HepG2 (cell line): ENCODE measurements around the gene POLA1. TPM values are rescaled to one million over a fixed set of nuclear protein-coding genes. Genes with fewer than 3 reads are reported as not detected.

Experiments
- ATAC-seq: fragments of 200-7000 bp; cut with Tn5 transposase; 3 replicates; pipeline ENCODE4 v1.9.1; 2020; ENCODE audit warnings: mild to moderate bottlenecking, moderate library complexity
- BruUV-seq: library from RNA; stranded (reverse); fragments of 400-500 nt; replicated peaks from 2 replicates; lab custom pipeline; 2021; lab: Mats Ljungman, UMichigan
- CTCF ChIA-PET: fragments of 300-600 bp; formaldehyde crosslinking; extraction: SDS; loops from one replicate; lab custom pipeline; 2021; ENCODE audit warnings: low total read pairs, inconsistent platforms, low intra/inter-chr PET ratio; lab: Yijun Ruan, JAX
- POLR2A ChIA-PET: fragments of 350-600 bp; sonication (Branson Sonifier 250); formaldehyde crosslinking; loops from one replicate; lab custom pipeline; 2020; ENCODE audit warnings: antibody characterized with exemption, inconsistent platforms; lab: Yijun Ruan, JAX
- DNase-seq: peaks from one replicate; pipeline ENCODE4 v3.0.0-alpha.2; 2015; ENCODE audit warnings: low spot score
- FAIRE-seq: peaks from 3 replicates; lab custom pipeline; 2011; peaks lifted over from hg19 to GRCh38; lab: Jason Lieb, UNC
- H2AFZ ChIP-seq: one replicate; pipeline ENCODE4 v1.6.1; 2011; ENCODE audit warnings: low read length, inconsistent platforms
- H3K27ac ChIP-seq: fragments of 300-600 bp; 3 replicates; pipeline ENCODE4 v1.8.0; 2011; ENCODE audit warnings: mixed run types, mild to moderate bottlenecking, mixed read lengths, low read length, inconsistent platforms; ENCODE audit not compliant: insufficient read depth; ENCODE audit errors: extremely low read length
- H3K27me3 ChIP-seq, 2 experiments: fragments of 200-600 bp in 1 of 2; 2 replicates in 1 of 2; 3 replicates in 1 of 2; pipeline versions ENCODE4 v1.6.0 to v1.8.0; 2011; ENCODE audit warnings: low read length in 2 of 2, mild to moderate bottlenecking in 2 of 2, moderate library complexity in 2 of 2, inconsistent platforms in 1 of 2; ENCODE audit not compliant: insufficient read depth in 2 of 2, control insufficient read depth in 1 of 2
- H3K36me3 ChIP-seq, 2 experiments: fragments of 200-600 bp in 1 of 2; replicated peaks in 1 of 2; 2 replicates in 1 of 2; 3 replicates in 1 of 2; pipeline versions ENCODE4 v1.5.1 to v1.8.0; 2011; ENCODE audit warnings: low read length in 2 of 2, inconsistent platforms in 1 of 2; ENCODE audit not compliant: insufficient read depth in 2 of 2, control insufficient read depth in 1 of 2
- H3K4me1 ChIP-seq: 2 replicates; pipeline ENCODE4 v1.5.1; 2012; ENCODE audit warnings: low read length, inconsistent platforms; ENCODE audit not compliant: insufficient read depth
- H3K4me2 ChIP-seq: 2 replicates; pipeline ENCODE4 v1.6.0; 2011; ENCODE audit warnings: low read depth, low read length, inconsistent platforms
- H3K4me3 ChIP-seq, 3 experiments: fragments of 200-600 bp in 1 of 3; sonication (generic), shearing (Covaris generic) in 1 of 3; replicated peaks in 1 of 3; 2 replicates each; pipeline ENCODE4 v1.5.1; 2011 to 2016; ENCODE audit warnings: low read length in 3 of 3, inconsistent platforms in 2 of 3, low read depth in 2 of 3, mild to moderate bottlenecking in 2 of 3, control low read depth in 1 of 3, mixed read lengths in 1 of 3; ENCODE audit not compliant: insufficient read depth in 1 of 3
- H3K79me2 ChIP-seq: one replicate; pipeline ENCODE4 v1.6.1; 2011; ENCODE audit warnings: low read length, inconsistent platforms; ENCODE audit not compliant: insufficient read depth
- H3K9ac ChIP-seq: 2 replicates; pipeline ENCODE4 v1.6.0; 2011; ENCODE audit warnings: mild to moderate bottlenecking, low read depth, low read length, inconsistent platforms; ENCODE audit not compliant: insufficient read depth
- H3K9me3 ChIP-seq: 2 replicates; pipeline ENCODE4 v1.5.1; 2012; ENCODE audit warnings: mild to moderate bottlenecking, low read length
- H4K20me1 ChIP-seq: 2 replicates; pipeline ENCODE4 v1.6.0; 2011; ENCODE audit warnings: inconsistent platforms, mild to moderate bottlenecking, low read length, moderate library complexity; ENCODE audit not compliant: insufficient read depth
- MAF1 ChIP-seq: sonication (generic); formaldehyde crosslinking; IDR thresholded peaks from 2 replicates; pipeline ENCODE4 v1.5.0; 2020; ENCODE audit warnings: missing genetic modification reagents, borderline replicate concordance
- PHB2 ChIP-seq: fragments of 450-650 bp; IDR thresholded peaks from 2 replicates; pipeline ENCODE4 v1.6.1; 2018; ENCODE audit not compliant: partially characterized antibody
- PREB ChIP-seq: sonication (generic); formaldehyde crosslinking; IDR thresholded peaks from 2 replicates; pipeline ENCODE4 v1.4.0; 2020; ENCODE audit warnings: missing genetic modification reagents
- ZFYVE20 ChIP-seq: sonication (generic); formaldehyde crosslinking; IDR thresholded peaks from 2 replicates; pipeline ENCODE4 v1.8.0; 2023; ENCODE audit warnings: low read depth, mild to moderate bottlenecking, moderate library complexity, missing genetic modification reagents, borderline replicate concordance
- ZNF121 ChIP-seq: sonication (generic); formaldehyde crosslinking; IDR thresholded peaks from 2 replicates; pipeline ENCODE4 v1.5.0; 2020; ENCODE audit warnings: mild to moderate bottlenecking, missing genetic modification reagents
- ZNF292 ChIP-seq: sonication (generic); formaldehyde crosslinking; IDR thresholded peaks from 2 replicates; pipeline ENCODE4 v1.8.1; 2022; ENCODE audit warnings: mild to moderate bottlenecking, low read depth, missing genetic modification reagents, borderline replicate concordance
- ZNF512 ChIP-seq: sonication (generic); formaldehyde crosslinking; IDR thresholded peaks from 2 replicates; pipeline ENCODE4 v1.4.0; 2020; ENCODE audit warnings: mild to moderate bottlenecking, missing genetic modification reagents
- WGBS: methylation state at CpG from one replicate; pipeline ENCODE4 v1.1.6; 2017; ENCODE audit warnings: low lambda C conversion rate; 5-methylcytosine and 5-hydroxymethylcytosine counted together
- in situ Hi-C: cut with HindIII; loops from 2 replicates; pipeline ENCODE4 v1.10.0; 2017; ENCODE audit warnings: low pct_unique_long_range_greater_than_20kb; ENCODE audit not compliant: extremely low pct_ligation_motif_present
- intact Hi-C: fragments of 100-400 bp; cut with micrococcal nuclease; formaldehyde crosslinking; loops from one replicate; pipeline ENCODE4 v1.10.0; 2022; ENCODE audit not compliant: unreplicated experiment
- polyA plus RNA-seq, 8 experiments: library from polyadenylated mRNA; depleted of rRNA in 3 of 8; stranded (reverse) in 7 of 8; unstranded in 1 of 8; fragments of >200 nt; fragmentation: Illumina TruSeq in 4 of 8; extraction: Trizol in 4 of 8; gene quantifications; 2 replicates each; pipeline versions ENCODE4 v1.2.1 to v1.2.3, GENCODE V29; 2011 to 2016; ENCODE audit warnings: low read depth in 4 of 8, missing spikeins in 1 of 8, mixed read lengths in 1 of 8; ENCODE audit not compliant: insufficient read depth in 1 of 8
- total RNA-seq, 5 experiments: library from RNA; depleted of rRNA; stranded (reverse); fragments of >200 nt; fragmentation: Illumina TruSeq; extraction: Trizol; gene quantifications; 2 replicates each; pipeline ENCODE4 v1.2.3, GENCODE V29; 2016; ENCODE audit warnings: low read depth in 1 of 5
- TF ChIP-seq, protein P1 (sequence below): sonication (generic); formaldehyde crosslinking; IDR thresholded peaks from 2 replicates; pipeline ENCODE4 v1.5.1; 2020; ENCODE audit warnings: missing genetic modification reagents, mild to moderate bottlenecking, borderline replicate concordance

POLA1 gene
- total and polyA plus RNA-seq, 2 of the 13 experiments (the other 11 are each of a cell fraction or from before 2014, with no cell fraction given), result 3.3 to 26.5 TPM

DNA sequence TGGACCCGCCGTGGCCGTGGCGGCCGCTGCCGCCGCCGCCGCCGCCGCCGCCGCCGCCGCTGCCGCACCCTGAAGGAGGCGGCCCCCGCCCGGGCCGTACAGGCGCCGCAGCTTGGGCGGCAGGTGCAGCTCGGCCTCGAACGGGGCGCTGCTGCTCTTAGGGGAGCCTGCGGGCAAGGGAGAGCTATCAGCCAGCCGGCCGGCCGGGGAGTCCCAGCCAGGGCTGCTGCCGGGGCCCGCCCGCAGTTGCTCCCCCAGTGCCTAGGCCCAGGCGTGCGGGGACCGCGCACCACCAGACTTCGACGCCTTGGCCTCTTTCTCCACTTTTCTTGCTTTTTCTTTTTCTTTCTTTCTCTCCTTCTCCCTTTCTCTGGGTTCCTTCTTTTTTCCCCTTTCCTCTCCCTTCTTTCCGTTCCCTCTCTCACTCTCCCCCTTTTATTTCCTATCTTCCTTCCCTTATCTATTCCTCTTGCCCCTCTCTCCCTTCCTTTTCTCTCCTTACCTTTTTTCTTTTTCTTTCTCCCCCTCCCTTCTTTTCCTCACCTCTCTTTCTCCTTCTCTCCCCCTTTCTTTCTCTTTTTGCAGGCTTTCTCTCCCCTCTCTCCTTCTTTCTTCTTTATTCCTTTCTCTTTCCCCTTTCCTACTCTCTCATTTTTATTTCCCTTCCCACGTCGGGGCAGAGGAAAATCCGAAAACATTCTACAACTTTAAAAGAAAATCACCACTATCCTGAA, 320.1 kb downstream of the POLA1 start:
- Histone ChIP-seq H3K79me2 (no peaks in the 10 kb centered on the region), H3K36me3 (no peaks in the 10 kb centered on the region), H3K4me1 (peaks cover 6% of the 10 kb centered on the region; the same call in 1 of the 2 replicates), H3K4me3 (no peak overlapping the region), H3K27me3 (peaks cover 4 to 55% of the 10 kb centered on the region in 2 experiments), H3K9ac (no peak overlapping the region)
- DNase-seq, result no peak
- FAIRE-seq, result no peak
- in situ Hi-C loops, result no loop called here
- WGBS, result 45% methylated on average over 10 of the region's 44 CpGs
- no TSS peak for BruUV-seq
- intact Hi-C loops, result no loop called here
- TF ChIP-seq ZNF512 (peak; percentile 76; the same call in 1 of the 2 replicates), ZFYVE20 (no peak)
- TF ChIP-seq, all 625 proteins: peak for 1
- no peak for ATAC-seq
- Histone ChIP-seq H3K9me3 (no peaks in the 10 kb centered on the region), H3K27ac (no peak overlapping the region), H4K20me1 (no peaks in the 10 kb centered on the region), H2AFZ (no peak overlapping the region), H3K4me2 (peak overlapping the region; percentile 7; the same call in 1 of the 2 replicates)
- ChIA-PET POLR2A (no interaction called here), CTCF (no interaction called here)

DNA sequence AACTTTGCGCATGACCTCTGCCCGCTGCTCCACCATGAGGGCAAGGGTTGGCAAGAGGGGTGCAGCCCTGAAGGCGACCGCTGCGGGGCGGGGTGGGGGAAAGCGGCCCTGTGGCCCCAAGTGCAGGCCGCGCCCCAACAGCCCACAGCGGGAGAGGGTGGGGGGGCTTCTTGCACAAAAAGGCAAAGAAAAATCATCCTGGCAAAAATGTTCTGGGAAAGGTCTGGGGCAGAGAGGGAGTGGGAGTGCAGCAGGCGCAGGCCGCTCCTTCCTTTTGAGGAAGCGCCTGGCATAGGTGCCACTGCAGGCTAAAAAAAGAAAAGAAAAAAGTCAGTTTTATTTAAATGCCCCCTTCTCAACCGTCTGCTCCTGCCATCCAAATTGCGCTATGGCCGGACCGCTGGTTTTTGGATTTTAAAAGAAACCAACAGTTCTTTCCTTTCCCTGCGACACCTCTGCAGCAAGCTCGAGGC, 320.7 kb downstream of the POLA1 start:
- DNase-seq (no peak), ATAC-seq (no peak), FAIRE-seq (no peak)
- ChIA-PET POLR2A (no interaction called here), CTCF (no interaction called here)
- no peak overlapping the region for H2AFZ ChIP-seq
- whole genome bisulfite sequencing, result 55% methylated on average over 19 of the region's 19 CpGs
- H3K4me3 ChIP-seq, result no peak overlapping the region
- H3K9ac ChIP-seq, result no peak overlapping the region
- in situ Hi-C loops, result no loop called here
- H3K9me3 ChIP-seq, result no peaks in the 10 kb centered on the region
- intact Hi-C loops, result no loop called here
- H3K4me1 ChIP-seq, result peaks cover 6% of the 10 kb centered on the region; the same call in 1 of the 2 replicates
- BruUV-seq, result no TSS peak
- TF ChIP-seq ZNF121 (CRISPR knock-in tag) (no peak), PREB (CRISPR knock-in tag) (no peak), PHB2 (no peak), MAF1 (CRISPR knock-in tag) (no peak), ZNF292 (CRISPR knock-in tag) (no peak)
- TF ChIP-seq, protein P1, sequence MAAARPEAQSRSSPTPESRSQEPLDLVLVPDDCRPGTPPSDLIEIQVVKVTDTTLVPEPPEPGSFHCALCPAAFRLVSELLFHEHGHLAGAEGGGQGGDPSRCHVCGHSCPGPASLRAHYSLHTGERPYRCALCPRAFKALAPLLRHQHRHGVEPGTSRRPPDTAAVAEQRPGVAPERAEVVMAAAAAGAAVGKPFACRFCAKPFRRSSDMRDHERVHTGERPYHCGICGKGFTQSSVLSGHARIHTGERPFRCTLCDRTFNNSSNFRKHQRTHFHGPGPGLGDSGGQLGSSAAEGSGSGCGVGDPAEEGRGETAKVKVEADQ, result no peak
- no peaks in the 10 kb centered on the region for H4K20me1 ChIP-seq
- H3K79me2 ChIP-seq, result no peaks in the 10 kb centered on the region
- peaks cover 4 to 54% of the 10 kb centered on the region in 2 experiments for H3K27me3 ChIP-seq
- no peak overlapping the region for H3K4me2 ChIP-seq
- H3K36me3 ChIP-seq, result no peaks in the 10 kb centered on the region
- H3K27ac ChIP-seq, result no peak overlapping the region
